IPS-18a (cell line): ENCODE results near the gene GP5.

ENCODE experiments used
- H3K27ac ChIP-seq: one replicate; pipeline ENCODE4 v1.5.1; 2013; ENCODE audit warnings: low read length
- H3K27me3 ChIP-seq: one replicate; pipeline ENCODE4 v1.6.1; 2013; ENCODE audit warnings: mild to moderate bottlenecking, low read length; ENCODE audit not compliant: control insufficient read depth, insufficient read depth
- H3K36me3 ChIP-seq: one replicate; pipeline ENCODE4 v1.6.1; 2013; ENCODE audit warnings: low read depth, low read length; ENCODE audit not compliant: control insufficient read depth
- H3K4me1 ChIP-seq: one replicate; pipeline ENCODE4 v1.6.1; 2013; ENCODE audit warnings: low read depth, low read length; ENCODE audit not compliant: control insufficient read depth
- H3K4me3 ChIP-seq: one replicate; pipeline ENCODE4 v1.5.1; 2013; ENCODE audit warnings: low read length
- H3K9ac ChIP-seq: one replicate; pipeline ENCODE4 v1.6.1; 2013; ENCODE audit warnings: mild to moderate bottlenecking, low read length, moderate library complexity
- H3K9me3 ChIP-seq: one replicate; pipeline ENCODE4 v1.6.1; 2013; ENCODE audit warnings: low read depth, low read length; ENCODE audit not compliant: control insufficient read depth

GP5 gene

GRCh38 chr3:194396859-194397756 lies 2.0 kb downstream of the GP5 start:
- no peaks in the 10 kb centered on the region for H3K27me3 ChIP-seq
- H3K4me3 ChIP-seq, result no peak overlapping the region
- no peak overlapping the region for H3K9ac ChIP-seq
- no peak overlapping the region for H3K27ac ChIP-seq
- H3K4me1 ChIP-seq, result peaks cover 11% of the 10 kb centered on the region
- H3K9me3 ChIP-seq, result no peaks in the 10 kb centered on the region
- H3K36me3 ChIP-seq, result no peaks in the 10 kb centered on the region

DNA sequence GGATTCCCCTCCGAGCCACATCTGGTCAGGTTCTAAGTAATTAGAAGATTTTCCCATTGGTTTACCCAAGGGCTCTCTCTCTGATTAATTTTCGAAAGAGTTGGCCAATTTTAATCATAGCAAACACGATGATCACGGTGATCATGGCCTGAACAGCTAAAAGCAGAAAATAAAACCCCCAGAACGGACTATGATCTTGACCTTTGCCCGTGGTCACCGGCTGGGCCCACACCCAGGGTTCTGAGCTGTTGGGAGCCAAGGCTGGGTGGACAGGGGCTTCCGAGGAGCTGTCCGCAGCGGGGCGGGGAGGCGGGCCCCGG lies 2.6 kb downstream of the GP5 start:
- H3K36me3 ChIP-seq, result no peaks in the 10 kb centered on the region
- H3K4me3 ChIP-seq, result peak overlapping the region; percentile 27
- H3K9ac ChIP-seq, result no peak overlapping the region
- peaks cover 11% of the 10 kb centered on the region for H3K4me1 ChIP-seq
- no peaks in the 10 kb centered on the region for H3K9me3 ChIP-seq
- no peaks in the 10 kb centered on the region for H3K27me3 ChIP-seq
- H3K27ac ChIP-seq, result no peak overlapping the region

- no peaks in the 10 kb centered on the region for H3K27me3 ChIP-seq
- no peak overlapping the region for H3K27ac ChIP-seq
- H3K36me3 ChIP-seq, result no peaks in the 10 kb centered on the region
- H3K9me3 ChIP-seq, result no peaks in the 10 kb centered on the region
- peaks cover 11% of the 10 kb centered on the region for H3K4me1 ChIP-seq
- no peak overlapping the region for H3K9ac ChIP-seq
- peak overlapping the region; percentile 27 for H3K4me3 ChIP-seq
Observed at GRCh38 chr3:194395778-194396538, 3.1 kb downstream of the GP5 start.

GRCh38 chr3:194395212-194395611 lies 3.9 kb downstream of the GP5 start:
- no peak overlapping the region for H3K9ac ChIP-seq

DNA sequence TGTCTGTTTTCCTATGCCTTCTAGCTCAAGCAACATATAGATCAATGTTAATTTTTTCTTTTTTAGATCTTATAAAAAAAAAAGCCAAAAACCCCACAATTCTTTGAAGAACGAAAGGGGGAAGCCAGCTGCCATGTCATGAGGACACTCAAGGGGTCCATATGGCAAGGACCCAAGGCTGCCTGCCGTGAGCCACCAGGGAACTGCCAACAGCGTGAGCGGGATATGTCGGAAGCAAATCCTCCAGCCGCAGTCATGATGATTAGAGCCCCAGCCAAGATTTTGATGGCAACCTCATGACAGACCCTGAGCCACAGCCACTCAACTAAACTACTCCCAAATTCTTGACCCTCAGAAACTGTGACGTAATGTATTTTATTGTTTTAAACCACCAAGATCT lies 6.5 kb downstream of the GP5 start:
- no peak overlapping the region for H3K4me3 ChIP-seq

More at GRCh38 chr3:194395212-194395611, 3.9 kb downstream of the GP5 start:
- no peak overlapping the region for H3K27ac ChIP-seq
- H3K4me1 ChIP-seq, result peaks cover 11% of the 10 kb centered on the region
- no peaks in the 10 kb centered on the region for H3K27me3 ChIP-seq
- no peaks in the 10 kb centered on the region for H3K36me3 ChIP-seq
- H3K4me3 ChIP-seq, result no peak overlapping the region
- H3K9me3 ChIP-seq, result no peaks in the 10 kb centered on the region

DNA sequence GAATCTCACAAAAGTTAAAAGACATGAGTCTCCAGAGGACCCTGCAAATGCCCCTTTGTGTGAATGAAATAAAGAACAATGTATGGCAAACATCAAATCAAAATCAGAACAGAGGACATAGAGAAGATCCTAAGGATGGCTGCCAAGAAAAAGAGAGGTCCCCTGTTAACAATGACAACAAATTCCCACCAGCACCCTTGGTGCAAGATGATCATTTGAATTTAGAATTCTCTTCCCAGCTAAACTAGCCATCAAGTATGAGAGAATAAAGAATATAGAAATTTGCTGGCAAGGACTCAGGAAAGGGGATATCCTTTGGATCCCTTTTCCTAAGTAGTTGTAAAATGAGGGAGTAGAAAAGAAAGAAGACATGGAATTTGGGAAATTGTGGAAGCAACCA lies 8.2 kb downstream of the GP5 start:
- Histone ChIP-seq H3K36me3 (no peaks in the 10 kb centered on the region), H3K27ac (no peak overlapping the region), H3K9ac (no peak overlapping the region), H3K9me3 (no peaks in the 10 kb centered on the region), H3K27me3 (no peaks in the 10 kb centered on the region), H3K4me3 (no peak overlapping the region), H3K4me1 (peaks cover 2% of the 10 kb centered on the region)

More for the DNA sequence above, 6.5 kb downstream of the GP5 start:
- Histone ChIP-seq H3K36me3 (no peaks in the 10 kb centered on the region), H3K27ac (no peak overlapping the region), H3K27me3 (no peaks in the 10 kb centered on the region), H3K9me3 (no peaks in the 10 kb centered on the region), H3K9ac (no peak overlapping the region), H3K4me1 (peaks cover 11% of the 10 kb centered on the region)

DNA sequence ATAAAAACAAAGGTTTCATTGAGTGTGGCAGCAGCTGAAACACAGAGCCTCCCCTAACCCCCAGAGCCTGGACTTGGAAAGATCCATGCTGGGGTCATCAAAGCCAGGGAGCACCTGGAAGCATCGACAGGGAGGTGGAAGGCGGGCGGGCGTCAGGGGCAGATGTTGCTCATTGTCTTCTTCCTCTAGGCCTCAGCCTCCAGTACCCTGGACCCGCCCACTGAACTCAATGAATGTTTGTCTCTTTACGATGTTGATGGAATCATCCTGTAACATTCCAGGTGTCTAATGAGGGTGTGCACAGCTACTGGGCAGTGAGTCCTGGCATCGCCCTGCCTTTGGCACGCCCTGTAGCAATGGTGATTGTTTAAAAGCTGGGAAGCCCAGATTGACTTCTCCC lies 9.8 kb downstream of the GP5 start:
- H3K27me3 ChIP-seq, result no peaks in the 10 kb centered on the region
- H3K4me1 ChIP-seq, result no peaks in the 10 kb centered on the region
- no peak overlapping the region for H3K27ac ChIP-seq
- no peaks in the 10 kb centered on the region for H3K9me3 ChIP-seq
- H3K9ac ChIP-seq, result no peak overlapping the region
- H3K4me3 ChIP-seq, result no peak overlapping the region
- H3K36me3 ChIP-seq, result no peaks in the 10 kb centered on the region

- H3K4me1 ChIP-seq, result no peaks in the 10 kb centered on the region
- H3K9ac ChIP-seq, result no peak overlapping the region
- no peaks in the 10 kb centered on the region for H3K9me3 ChIP-seq
- no peak overlapping the region for H3K4me3 ChIP-seq
- H3K27ac ChIP-seq, result no peak overlapping the region
- no peaks in the 10 kb centered on the region for H3K36me3 ChIP-seq
- no peaks in the 10 kb centered on the region for H3K27me3 ChIP-seq
Observed at GRCh38 chr3:194387926-194388418, 11.1 kb downstream of the GP5 start.

DNA sequence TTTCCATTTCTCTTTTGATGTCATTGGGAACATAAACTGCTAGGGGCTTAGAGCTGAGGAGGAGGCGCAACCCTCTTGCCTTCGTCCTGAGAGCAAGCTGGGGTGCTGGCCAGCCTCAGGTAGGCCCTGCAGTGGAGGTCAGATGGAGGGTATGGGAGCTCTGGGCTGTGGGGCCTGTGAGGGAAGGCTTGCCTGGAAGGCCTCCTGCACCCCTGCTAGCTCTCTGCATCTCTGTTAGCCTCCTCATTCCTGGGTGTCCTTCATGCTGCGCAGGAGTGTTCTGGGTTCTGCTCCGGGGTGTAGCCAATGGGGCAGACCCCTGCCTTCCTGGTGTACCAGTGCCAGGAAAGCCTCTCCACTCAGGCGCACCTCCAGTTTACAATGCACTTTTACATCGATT lies 11.8 kb downstream of the GP5 start:
- no peaks in the 10 kb centered on the region for H3K9me3 ChIP-seq
- H3K4me1 ChIP-seq, result peaks cover 6% of the 10 kb centered on the region
- no peaks in the 10 kb centered on the region for H3K27me3 ChIP-seq
- no peak overlapping the region for H3K9ac ChIP-seq
- no peak overlapping the region for H3K27ac ChIP-seq
- H3K4me3 ChIP-seq, result no peak overlapping the region
- H3K36me3 ChIP-seq, result no peaks in the 10 kb centered on the region

DNA sequence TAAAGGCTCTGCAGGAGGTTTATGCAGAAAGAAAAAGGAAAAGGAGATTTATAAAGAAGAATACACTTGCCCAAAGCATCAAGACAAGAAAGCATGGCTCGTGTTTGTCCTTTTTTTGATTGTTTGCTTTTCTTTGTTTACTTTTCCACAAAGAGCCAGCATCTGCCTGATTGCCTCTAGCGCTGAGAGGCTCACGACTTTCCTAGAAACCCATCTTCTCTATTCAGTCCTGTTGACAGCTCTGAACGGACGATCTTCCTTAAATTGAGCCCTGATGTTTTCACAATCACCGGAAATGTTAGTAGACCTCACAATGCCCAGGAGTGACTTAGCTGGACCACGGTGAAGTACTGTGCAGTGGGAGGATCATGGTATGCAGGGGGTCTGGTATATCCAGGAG lies 12.4 kb downstream of the GP5 start:
- Histone ChIP-seq H3K36me3 (no peaks in the 10 kb centered on the region), H3K9ac (no peak overlapping the region), H3K4me3 (no peak overlapping the region), H3K27ac (no peak overlapping the region), H3K27me3 (no peaks in the 10 kb centered on the region), H3K9me3 (no peaks in the 10 kb centered on the region), H3K4me1 (peaks cover 7% of the 10 kb centered on the region)

- H3K9ac ChIP-seq, result no peak overlapping the region
- H3K4me3 ChIP-seq, result no peak overlapping the region
- no peaks in the 10 kb centered on the region for H3K9me3 ChIP-seq
- peaks cover 7% of the 10 kb centered on the region for H3K4me1 ChIP-seq
- no peaks in the 10 kb centered on the region for H3K27me3 ChIP-seq
- no peaks in the 10 kb centered on the region for H3K36me3 ChIP-seq
- H3K27ac ChIP-seq, result no peak overlapping the region
Observed at GRCh38 chr3:194386066-194386465, 13.0 kb downstream of the GP5 start.
